Measurements from ENCODE around the gene SEPTIN1.
A peak's percentile ranks its signal among the peaks of the same experiment; 100 is the strongest.

SEPTIN1 gene, protein sequence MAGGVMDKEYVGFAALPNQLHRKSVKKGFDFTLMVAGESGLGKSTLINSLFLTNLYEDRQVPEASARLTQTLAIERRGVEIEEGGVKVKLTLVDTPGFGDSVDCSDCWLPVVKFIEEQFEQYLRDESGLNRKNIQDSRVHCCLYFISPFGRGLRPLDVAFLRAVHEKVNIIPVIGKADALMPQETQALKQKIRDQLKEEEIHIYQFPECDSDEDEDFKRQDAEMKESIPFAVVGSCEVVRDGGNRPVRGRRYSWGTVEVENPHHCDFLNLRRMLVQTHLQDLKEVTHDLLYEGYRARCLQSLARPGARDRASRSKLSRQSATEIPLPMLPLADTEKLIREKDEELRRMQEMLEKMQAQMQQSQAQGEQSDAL

DNA sequence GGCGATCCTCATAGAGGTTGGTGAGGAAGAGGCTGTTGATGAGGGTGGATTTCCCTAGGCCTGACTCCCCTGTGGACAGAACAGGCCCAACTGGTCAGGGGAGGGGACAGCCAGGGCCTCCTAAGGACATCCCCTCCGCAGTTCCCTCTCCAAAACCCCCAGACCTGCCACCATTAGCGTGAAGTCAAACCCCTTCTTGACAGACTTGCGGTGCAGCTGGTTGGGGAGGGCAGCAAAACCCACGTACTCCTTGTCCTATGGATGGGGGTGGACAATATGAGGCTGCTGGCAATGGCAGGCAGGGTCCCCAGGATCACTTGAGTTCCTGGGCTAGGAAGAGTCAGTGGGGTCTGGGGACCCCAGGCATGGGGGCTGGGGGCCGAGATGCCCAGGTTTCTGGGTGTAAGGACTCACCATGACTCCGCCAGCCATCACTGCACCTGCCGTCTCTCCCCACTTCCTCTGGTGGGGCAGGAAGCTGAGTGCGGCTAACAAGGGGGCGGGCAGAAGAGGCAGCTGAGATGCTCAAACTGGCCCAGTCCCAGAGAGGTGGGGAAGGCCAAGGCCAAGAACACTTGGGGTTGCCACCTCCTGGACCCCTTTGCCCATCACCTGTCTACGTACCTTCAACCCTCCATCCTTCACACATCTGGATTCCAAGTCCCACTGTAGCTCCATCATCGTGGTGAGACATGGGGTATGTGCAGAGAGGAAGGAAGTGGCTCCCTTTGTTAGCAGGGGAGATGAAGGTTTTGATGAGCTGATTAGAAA is at the start of gene SEPTIN1:
Gene SEPTIN1, minus strand, starts transcription at position 451 of the 771 bp plus-strand sequence. Its CDS starts 19 bp downstream, at position 432.
- DNase-seq, result no peak

DNA sequence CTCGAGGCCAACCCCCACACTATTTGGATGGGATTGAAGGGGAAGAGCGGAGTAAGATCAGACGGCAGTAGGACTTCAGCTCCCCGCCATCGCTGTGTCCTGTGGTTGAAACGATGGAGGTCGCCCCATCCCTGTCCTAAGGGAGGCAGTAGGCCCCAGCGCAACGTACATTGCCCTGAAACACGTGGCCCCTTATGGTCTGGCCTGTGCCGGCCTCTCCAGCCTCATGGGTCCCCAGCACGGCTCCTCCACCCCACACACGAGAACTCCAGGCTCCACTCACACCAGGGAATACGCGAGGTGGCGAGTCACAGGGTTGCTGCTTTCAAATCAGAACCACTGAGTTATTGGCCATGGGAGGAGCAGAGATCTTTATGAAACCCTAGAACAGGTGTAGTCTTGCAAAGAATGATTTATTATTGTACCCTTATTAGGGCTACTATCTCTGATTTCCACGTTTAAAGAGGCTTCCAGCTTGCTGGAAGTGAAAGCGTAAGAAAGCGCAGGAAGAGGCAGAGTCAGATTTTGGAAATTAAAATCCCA is 48.1 kb upstream of the SEPTIN1 start:
- DNase-seq, result peak in 1 of 3 experiments; percentile 20

DNA sequence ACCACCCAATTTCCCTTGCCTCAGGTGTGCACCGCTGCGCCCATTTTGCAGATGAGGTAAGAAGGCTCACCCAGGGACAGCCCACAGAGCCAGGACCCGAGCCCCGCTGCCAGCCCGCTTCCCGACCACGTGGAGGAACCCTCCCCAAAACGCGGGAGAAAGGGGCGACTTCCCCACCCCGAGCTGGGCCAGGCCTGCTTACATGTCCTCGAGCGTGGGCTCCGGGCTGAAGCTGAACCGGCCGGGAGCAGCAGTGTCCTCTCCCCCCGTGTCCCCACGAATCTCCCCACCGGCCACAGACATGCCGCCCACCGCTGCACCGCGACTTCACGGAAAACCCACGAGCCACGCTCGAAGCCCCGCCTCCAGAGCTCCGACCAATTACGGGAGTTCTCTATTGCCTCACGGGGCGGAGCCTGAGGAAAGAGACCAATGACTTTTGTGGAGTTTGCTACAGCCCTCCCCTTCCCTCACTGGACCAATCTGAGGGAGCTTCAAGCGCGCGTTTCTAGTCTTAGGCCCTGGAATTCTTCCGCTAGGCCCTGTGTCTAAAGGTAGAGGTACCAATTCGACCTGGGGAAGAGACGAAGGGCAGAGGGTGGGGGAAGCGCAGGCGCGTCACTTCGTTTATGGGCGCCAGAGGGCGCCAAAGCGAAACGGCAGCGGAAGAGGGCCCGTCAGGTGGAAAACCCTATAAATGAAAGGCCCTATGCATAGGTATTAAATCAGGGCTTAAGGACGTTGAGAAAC is 47.5 kb upstream of the SEPTIN1 start, which contains the start of gene DCTPP1:
Gene DCTPP1, minus strand, starts transcription at position 353 of the 750 bp plus-strand sequence. Its CDS starts 50 bp downstream, at position 303.
- DNase-seq, result peak; percentile 94 to 100 (median 98)

DNA sequence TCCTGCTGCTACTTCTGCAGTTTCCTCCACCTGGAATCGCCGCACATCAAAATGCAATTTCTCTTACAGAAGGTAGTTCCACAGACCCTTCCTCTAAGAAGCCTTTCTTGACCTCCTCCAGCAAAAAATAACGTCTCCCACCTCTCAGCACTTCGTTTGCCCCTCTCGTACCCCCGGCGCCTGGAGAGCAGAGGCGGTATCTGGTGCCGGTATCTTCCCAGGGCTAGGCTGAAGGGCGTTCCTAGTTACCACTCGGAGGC is 47.0 kb upstream of the SEPTIN1 start:
- peak in 1 of 3 experiments; percentile 69 for DNase-seq

DNA sequence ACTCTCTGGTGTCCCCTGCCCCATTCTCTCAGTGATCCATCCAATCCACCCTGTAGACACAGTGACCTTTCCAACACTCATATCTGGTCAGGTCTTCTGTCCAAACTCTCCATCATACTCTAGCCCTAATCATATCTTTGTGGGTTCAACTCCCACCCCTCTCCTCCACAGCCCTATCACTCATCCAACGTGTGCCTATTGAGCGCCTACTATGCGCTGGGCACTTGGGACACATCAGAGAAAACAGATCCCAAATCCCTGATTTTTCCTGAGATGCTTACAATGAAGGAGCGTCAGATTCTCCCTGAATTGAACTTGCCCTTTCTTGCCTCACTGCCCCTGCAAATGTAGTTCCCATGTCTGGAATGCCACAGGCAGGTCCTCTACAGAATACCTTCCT is 45.7 kb upstream of the SEPTIN1 start:
- DNase-seq, result no peak

DNA sequence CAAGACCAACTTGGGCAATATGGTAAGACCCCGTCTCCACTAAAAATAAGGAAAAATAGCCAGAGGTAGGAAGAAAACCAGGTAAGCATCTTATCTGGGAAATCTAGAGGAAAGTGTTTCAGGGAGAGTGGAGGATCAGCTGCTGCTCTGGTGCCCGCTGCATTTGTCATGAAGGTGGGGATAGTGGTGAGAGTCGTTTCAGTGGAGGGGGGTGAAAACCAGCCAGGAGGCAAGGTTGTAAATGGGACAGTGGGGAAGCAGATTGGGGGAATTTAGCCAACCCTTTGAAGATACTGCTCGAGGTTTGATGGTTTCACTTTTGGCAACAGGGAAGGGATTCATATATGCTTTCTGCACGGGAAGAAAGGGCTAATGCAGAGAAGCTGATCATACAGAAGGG is 38.6 kb upstream of the SEPTIN1 start:
- no peak for DNase-seq

DNA sequence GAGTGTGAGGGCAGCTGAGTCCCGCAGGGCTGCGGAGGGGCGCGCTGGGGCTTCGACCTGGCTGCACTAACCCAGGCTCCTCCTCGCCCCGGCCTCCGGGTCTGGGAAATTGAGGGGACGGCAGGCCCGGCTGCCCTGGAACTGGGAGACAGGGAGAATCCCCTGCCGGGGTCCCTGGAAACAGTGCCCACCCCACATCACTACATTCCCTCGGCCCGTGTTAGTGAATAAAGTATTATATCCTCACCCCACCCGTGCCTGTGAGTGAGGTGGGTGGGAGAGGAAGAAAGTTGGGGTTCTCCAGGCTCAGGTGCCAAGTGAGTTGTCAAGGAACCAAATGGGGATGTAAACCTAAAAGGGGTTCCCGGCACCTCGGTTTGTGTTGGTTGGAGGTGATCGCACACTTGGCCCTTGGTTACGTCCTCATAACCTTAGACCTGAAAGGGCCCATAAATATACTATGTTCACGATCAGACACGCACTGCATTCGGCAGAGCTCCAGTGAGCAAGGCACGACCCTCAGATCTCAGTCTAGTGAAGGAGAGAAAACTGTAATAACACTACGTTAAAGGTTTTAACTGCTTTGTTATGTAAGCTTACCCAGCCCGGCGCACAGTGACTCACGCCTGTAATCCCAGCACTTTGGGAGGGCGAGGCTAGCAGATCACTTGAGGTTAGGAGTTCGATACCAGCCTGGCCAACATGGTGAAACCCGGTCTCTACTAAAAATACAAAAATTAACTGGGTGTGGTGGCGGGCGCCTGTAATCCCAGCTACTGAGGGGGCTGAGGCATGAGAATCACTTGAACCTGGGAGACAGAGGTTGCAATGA is 36.2 kb upstream of the SEPTIN1 start:
- DNase-seq, result no peak

DNA sequence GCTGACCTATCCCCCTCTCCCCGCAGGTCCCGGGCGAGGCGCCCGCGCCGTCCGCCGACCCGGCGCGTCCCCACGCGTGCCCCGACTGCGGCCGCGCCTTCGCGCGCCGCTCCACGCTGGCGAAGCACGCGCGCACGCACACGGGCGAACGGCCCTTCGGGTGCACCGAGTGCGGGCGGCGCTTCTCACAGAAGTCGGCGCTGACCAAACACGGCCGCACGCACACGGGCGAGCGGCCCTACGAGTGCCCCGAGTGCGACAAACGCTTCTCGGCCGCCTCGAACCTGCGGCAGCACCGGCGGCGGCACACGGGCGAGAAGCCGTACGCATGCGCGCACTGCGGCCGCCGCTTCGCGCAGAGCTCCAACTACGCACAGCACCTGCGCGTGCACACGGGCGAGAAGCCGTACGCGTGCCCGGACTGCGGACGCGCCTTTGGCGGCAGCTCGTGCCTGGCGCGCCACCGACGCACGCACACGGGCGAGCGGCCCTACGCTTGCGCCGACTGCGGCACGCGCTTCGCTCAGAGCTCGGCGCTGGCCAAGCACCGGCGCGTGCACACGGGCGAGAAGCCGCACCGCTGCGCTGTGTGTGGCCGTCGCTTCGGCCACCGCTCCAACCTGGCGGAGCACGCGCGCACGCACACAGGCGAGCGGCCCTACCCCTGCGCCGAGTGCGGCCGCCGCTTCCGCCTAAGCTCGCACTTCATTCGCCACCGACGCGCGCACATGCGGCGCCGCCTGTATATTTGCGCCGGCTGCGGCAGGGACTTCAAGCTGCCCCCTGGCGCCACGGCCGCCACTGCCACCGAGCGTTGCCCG is 35.4 kb upstream of the SEPTIN1 start:
- DNase-seq, result peak; percentile 92 to 96 (median 96)

DNA sequence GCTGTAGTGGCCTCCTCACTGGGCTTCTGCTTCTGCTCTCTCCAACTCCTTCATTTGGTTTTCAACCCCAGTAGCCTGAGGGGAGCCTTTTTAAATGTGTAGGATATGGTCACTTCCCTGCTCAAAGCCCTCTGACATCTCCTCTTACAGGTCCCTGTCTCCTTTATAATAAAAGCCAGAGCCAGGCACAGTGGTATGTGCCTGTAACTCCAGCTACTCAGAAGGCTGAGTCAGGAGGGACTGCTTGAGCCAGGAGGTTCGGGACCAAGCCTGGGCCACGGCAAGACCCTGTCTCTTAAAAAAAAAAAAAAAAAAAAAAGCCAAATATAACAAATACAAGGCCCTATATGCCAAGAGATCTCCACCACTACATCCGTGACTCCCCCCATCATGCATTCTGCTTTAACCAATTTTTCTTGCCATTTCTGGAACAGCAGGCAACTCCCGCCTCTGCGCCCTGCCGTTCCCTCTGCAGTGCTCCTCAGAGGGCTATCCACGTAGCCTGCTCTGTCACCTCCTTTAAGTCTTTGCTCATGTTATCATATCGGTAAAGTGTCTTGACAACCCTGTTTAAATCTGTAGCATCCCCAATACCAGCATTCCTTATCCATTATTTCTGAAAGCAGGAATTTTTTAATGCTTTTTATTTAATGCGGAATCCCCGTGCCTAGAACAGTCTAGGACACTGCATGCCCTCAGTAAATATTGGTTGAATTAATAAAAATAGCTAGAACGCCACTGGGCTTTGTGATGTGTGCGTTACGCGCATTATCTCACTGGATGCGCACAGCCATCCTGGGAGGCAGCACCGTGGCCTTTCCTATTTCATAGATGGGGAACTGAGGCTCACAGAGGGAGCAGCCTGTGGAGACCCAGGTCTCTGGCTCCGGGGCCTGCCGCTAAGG is 34.5 kb upstream of the SEPTIN1 start:
- DNase-seq, result peak in 1 of 3 experiments; percentile 72

DNA sequence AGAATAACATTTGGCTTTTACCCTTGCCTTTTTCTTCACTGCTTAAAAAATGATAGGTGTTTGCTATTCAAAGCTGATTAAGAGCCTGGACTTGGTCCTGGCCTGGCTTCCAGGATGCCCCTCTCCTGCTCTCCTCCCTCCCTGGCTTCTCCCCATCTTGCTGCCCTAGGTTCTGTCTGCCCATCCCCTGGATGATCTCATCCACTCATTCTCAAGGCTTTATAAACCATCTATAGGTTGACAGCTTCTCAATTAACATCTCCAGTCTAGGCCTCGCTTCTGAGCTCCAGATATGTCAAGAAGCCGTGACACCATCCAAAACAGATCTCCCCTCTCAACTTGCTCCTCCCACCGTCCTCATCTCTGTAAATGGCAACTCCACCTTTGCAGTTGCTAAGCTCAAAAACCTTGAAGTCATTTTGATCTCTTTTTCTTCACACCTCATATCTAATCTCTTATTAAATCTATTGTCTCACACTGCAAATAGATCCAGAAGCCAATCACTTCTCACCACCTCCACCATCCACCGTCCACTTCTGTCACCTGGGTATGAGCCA is 33.8 kb upstream of the SEPTIN1 start:
- no peak for DNase-seq

DNA sequence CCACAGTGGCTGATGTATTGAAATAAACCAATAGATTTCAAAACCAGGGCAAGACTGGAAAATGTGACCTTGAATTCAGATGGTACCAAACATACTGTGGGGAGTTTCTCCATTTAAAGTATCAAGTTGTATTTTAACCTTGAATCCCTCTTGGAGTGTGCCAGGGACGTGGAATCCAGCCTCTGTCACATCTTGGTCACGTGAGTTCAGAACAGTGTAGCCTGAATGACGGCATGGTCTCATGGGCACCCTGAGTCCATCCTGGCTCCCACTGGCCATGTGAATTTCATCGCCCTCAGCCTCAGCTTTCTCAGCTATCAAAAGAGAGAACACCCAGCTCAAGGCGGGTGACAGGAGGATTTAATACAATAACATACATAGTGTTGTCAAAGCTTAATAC is 31.8 kb upstream of the SEPTIN1 start:
- no peak for DNase-seq

DNA sequence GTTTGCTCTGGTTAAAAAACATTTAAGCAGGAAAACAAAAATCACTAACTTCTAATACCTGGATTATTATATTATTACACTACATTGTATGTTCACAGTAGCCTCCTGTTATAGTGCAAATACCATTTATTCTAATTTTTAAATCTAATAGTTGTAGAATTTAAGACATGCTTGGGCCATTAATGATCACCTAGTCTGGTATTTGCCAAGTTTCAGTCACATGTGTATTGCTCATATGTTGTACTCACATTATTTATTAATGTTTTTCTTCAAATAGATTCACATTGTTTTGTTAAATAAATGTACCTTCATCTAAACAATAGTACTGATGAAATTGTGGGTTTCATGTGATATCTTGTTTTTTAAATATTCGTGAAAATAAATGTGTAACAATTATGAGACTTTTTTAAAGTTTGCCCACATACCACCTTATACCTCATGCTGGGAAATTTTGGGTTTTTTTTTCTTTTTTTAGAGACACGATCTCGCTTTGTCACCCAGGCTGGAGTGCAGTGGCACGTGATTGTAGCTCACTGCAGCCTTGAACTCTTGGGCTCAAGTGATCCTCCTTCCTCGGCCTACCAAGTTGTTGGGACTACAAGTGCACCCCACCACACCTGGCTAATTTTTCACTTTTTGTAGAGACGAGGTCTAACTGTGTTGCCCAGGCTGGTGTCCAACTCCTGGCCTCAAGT is 30.9 kb upstream of the SEPTIN1 start:
- DNase-seq, result no peak

DNA sequence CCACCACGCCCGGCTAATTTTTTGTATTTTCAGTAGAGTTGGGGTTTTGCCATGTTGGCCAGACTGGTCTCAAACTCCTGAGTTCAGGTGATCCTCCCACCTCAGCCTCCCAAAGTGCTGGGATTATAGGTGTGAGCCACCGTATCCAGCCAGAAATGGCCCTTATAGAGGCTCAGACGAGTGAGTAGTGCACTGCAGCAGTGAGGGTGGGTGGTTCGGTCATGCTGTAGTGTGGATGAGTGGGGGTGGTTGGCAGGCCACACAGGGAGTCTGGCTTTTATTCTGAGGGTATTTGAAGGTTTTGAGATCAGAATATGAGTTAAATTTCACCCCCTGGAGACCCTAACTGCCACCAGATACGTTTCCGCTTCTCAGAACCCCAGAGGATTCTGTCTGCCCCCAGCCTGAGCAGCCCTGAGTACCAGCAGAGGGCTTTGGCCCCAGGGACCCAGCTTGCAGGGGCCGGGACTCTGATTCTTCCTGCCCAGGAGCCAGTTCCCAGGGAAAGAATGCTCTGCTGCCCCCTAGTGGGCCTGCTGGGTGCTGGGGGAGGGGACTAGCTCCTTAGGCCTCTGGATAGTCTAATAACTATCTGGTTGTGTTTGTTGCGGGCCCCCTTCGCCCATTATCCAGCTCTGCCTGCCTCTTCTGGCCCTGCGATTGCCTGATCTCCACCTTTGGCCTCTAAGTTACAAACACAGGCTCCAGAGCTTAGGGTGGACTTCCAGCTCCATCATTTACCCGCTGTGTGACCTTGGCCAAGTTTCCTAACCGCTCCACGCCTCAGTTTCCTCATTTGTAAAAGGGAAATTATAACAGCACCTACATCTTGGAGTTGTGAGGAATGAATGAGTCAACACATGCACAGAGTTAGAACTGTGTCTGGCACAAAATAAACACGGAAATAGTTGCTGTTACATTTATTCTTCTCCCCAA is 27.0 kb upstream of the SEPTIN1 start:
- peak; percentile 73 to 88 (median 77) for DNase-seq

DNA sequence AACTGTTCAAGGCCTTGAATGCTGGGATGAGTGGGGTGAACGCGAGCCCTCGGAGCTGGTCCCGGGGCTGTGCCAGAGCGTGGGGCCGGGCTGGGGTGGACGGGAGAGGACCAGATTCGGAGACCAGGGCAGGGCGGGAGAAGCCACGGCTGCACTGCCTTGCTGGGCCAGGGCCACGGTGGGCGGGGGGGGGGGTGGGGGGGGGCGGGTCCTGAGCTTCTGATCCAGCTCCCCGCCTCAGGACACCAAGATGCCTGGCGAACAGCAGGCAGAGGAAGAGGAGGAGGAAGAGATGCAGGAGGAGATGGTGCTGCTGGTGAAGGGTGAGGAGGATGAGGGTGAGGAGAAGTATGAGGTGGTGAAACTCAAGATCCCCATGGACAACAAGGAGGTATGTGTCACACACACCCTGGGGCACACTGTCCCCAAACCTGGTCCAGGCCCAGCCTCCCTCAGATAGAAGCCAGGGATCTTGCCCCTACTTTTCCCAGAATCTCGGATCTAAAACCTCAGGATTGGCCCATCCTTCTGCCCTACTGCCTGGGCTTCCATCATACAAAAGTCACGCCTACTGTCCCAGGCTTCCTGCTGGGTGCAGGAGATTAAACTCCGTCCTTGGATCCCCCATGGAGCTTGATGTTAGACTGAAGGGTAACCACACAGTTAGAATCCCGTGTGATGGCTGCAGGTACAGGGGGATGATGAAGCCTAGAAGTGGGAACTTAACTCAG is 25.6 kb upstream of the SEPTIN1 start:
- peak in 2 of 3 experiments; percentile 20 for DNase-seq

DNA sequence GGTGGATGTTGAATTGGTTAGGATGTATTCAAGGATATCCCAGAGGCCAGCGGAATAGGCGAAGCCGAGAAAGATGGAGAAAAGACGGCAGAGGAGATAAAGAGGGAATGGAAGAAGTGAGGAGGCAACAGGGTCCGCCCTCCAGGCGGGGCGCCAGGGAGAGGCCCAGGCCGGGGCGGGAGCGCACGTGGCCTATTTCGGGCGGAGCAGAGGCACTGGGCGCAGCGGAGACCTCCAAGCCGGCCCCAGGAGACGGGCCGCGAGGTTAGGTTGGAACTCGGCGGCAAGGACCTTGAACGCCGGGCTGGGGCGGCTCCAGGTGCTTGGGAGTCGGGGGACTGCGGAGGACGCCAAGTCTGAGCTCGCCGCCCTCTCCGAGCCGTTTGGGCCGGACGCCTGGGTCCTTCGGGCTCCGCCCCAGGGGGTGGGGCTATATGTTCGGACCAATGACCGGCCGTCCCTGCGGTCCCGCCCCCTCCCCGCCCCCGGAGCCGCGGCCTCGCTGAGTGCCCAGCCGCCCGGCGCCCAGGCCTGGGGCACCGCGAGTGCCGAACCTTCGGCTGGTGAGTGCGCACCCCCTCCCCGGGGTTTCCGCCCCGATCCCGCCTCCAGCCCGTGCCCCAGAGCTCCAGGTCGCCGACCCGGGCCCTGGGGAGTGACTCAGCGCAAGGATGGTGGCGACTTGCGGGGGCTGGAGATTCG is 24.9 kb upstream of the SEPTIN1 start, which contains the start of gene ZNF771:
Gene ZNF771, plus strand, starts transcription at position 505 of the 702 bp plus-strand sequence. CDS start 448 bp downstream, outside the sequence.
- peak; percentile 72 to 92 (median 90) for DNase-seq

DNA sequence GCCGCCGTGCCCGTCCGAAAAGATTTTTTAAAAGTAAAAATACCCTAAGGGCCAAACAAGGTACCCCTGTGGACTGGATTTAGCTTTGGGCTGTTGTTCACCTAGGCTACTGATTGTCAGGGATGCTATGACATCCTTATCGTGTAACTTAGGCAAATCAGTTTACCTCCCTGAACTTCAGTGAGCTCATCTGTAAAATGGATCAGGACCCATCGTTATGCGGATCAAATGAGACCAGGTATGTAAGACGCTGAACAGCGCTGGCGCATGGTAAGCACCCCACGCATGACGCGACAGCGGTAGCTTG is 24.4 kb upstream of the SEPTIN1 start:
- no peak for DNase-seq

Measured in NCI-H1417 (cell line).